Measurements from ENCODE around the gene HRNR. TPM values are rescaled to one million over a fixed set of nuclear protein-coding genes. Genes with fewer than 3 reads are reported as not detected.
A peak's percentile ranks its signal among the peaks of the same experiment; 100 is the strongest.
"Not testable (repeated sequence)": the region's sequence is repeated elsewhere in the genome, so short reads cannot be mapped to it uniquely, and the experiment has no call there.

The HRNR gene
- total RNA-seq, 2 experiments from 2014 or later, result not detected

DNA sequence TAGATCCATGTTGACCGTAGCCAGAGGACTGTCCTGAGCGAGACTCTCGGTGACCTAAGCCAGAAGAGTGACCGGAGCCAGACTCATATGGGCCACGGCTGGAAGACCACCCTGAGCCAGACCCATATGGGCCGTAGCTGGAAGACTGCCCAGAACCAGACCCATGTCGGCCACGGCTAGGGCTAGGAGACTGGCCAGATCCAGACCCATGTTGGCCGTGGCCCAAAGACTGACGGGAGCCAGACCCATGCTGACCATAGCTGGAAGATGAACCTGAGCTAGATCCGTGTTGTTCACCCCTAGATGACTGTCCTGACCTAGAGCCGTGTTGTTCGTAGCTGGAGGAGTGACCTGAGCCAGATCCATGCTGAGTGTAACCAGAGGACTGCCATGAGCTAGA lies 8.4 kb downstream of the HRNR start:
- H3K4me1 Mint-ChIP-seq; H3K27me3 Mint-ChIP-seq; DNase-seq; H3K27ac Mint-ChIP-seq; H3K36me3 Mint-ChIP-seq; ATAC-seq (ENCODE audit: low read depth); H3K4me3 Mint-ChIP-seq; POLR2A ChIA-PET: not testable (repeated sequence)
- H3K9me3 Mint-ChIP-seq, result peaks cover 16% of the 10 kb centered on the region

DNA sequence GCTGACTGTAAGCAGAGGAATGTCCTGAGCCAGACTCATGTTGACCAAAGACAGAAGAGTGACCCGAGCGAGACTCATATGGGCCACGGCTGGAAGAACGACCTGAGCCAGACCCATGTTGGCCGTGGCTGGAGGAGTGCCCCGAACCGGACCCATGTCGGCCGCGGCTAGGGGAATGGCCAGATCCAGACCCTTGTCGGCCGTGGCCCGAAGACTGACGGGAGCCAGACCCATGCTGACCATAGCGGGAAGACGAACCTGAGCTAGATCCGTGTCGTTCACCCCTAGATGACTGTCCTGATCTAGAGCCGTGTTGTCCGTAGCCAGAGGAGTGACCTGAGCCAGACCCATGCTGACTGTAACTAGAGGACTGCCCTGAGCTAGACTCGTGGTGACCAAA lies 9.1 kb downstream of the HRNR start:
- DNase-seq; H3K4me1 Mint-ChIP-seq; H3K27me3 Mint-ChIP-seq; H3K27ac Mint-ChIP-seq; POLR2A ChIA-PET; ATAC-seq (ENCODE audit: low read depth); H3K4me3 Mint-ChIP-seq; H3K36me3 Mint-ChIP-seq: not testable (repeated sequence)
- H3K9me3 Mint-ChIP-seq, result peaks cover 14% of the 10 kb centered on the region

DNA sequence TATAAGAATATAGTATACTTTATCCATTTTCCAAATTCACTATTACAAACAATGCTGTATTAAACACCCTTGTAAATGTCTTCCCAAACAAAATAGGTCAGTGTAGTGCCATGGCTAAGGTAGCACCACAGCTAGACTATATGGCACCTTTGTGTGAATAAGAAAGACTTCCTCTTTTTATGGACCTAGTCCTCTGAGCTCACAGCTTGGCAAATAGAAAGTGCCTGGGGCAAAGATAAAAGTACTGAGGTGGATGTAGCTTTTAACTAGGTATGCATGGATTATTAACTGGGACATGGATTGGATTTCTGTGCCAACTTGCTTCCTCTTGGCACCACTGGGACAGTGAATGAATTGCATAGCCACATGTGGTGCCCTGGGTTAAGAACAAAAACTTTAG lies 25.0 kb downstream of the HRNR start:
- Mint-ChIP-seq H3K27ac (no peak overlapping the region), H3K4me3 (no peak overlapping the region), H3K27me3 (peaks cover 3% of the 10 kb centered on the region), H3K4me1 (no peaks in the 10 kb centered on the region), H3K36me3 (no peaks in the 10 kb centered on the region), H3K9me3 (no peaks in the 10 kb centered on the region)
- DNase-seq, result no peak
- POLR2A ChIA-PET, result no interaction called here
- ATAC-seq (ENCODE audit: low read depth), result no peak

DNA sequence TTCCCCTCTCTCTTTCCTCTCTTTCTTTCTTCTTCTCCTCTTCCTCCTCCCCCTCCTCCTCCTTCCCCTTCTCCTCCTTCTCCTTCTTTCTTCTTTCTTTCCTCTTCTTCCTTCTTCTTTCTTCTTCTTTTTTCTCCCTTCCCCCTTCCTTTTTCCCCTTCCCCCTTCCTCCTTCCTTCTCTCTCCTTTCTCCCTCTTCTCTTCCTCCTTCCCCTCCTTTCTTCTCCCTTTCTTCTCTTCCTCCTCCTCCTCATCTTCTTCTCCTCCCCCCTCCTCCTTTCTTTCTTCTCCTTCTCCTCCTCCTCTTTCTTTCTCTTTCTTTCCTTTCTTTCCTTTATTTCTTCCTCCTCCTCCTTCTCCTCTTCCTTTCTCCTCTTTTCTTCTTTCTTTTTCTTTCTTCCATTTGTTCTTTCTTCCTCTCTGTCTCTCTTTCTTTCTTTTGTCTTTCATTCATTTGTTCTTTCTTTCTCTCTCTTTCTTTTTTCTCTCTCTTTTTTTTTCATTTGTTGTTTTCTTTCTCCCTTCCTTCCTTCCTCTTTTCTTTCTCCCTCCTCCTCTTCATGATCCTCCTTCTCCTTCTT lies 26.5 kb downstream of the HRNR start:
- H3K27ac Mint-ChIP-seq, result no peak overlapping the region
- POLR2A ChIA-PET, result no interaction called here
- H3K4me1 Mint-ChIP-seq, result peaks cover 1% of the 10 kb centered on the region
- no peak overlapping the region for H3K4me3 Mint-ChIP-seq
- DNase-seq (no peak), ATAC-seq (ENCODE audit: low read depth) (no peak)
- H3K27me3 Mint-ChIP-seq, result peaks cover 3% of the 10 kb centered on the region
- H3K9me3 Mint-ChIP-seq, result no peaks in the 10 kb centered on the region
- H3K36me3 Mint-ChIP-seq, result no peaks in the 10 kb centered on the region

DNA sequence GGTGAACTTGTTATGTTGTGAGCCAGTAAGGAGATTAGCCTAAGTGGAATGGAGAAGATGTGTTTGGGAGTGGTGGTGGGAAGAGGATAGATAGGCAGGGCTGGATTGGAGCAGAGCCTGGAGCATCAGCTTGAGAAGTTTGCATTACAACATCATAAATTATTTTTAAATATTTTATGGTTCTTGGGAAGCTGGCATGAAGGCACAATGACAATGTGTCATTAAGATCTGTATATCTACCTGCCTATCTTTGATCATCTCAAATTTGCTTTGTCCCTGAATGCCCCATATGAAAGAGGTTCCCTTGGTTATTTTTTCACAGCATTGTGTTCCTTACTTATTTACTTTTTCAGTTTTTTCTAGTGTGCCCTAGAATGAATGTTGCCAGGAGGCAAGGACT lies 32.3 kb downstream of the HRNR start:
- Mint-ChIP-seq H3K27me3 (peaks cover 3% of the 10 kb centered on the region), H3K9me3 (no peaks in the 10 kb centered on the region), H3K27ac (no peak overlapping the region), H3K4me1 (peaks cover 8% of the 10 kb centered on the region), H3K36me3 (no peaks in the 10 kb centered on the region), H3K4me3 (no peak overlapping the region)
- POLR2A ChIA-PET, result no interaction called here
- no peak for DNase-seq
- no peak for ATAC-seq (ENCODE audit: low read depth)

DNA sequence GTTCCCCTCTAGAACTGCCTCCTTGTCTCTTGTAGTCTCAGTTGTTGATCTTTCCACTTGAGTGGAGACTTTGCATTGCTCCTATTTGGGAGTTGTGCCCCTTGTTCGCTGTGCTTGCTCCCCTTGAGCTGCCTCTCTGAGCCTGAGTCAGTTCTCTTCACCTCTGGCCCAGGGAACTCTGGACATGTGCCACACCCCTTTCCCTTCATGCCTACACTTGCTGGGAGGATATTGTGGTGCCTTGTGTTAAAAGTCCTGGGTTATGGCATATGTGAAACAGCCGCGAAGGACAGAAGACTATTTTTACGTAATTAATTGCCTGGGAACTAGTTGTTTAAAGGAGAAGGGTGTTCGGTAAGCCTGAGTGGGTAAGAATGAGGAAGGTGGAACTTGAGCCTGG lies 32.7 kb downstream of the HRNR start:
- POLR2A ChIA-PET, result no interaction called here

DNA sequence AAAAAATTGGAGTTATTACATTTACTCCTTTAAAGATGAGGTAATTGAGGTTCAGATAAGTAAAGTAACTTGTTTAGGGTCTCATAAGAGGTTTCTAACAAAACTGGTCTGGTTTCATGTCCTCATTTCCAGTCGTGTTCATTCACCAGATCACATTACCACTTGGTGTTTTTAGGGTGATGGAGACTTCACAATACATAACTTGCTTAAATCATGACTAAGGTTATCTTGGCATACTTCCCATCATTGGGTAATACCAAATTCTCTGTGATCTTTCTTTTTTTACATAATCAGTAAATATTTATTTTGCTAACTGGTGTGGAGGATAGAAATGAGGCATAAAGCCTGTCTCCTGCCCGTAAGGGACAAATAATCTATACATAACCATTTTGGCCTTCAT lies 33.4 kb downstream of the HRNR start:
- DNase-seq, result no peak
- H3K4me3 Mint-ChIP-seq, result no peak overlapping the region
- peaks cover 3% of the 10 kb centered on the region for H3K27me3 Mint-ChIP-seq
- H3K27ac Mint-ChIP-seq, result no peak overlapping the region
- H3K4me1 Mint-ChIP-seq, result peaks cover 8% of the 10 kb centered on the region
- POLR2A ChIA-PET, result no interaction called here
- H3K9me3 Mint-ChIP-seq, result no peaks in the 10 kb centered on the region
- no peaks in the 10 kb centered on the region for H3K36me3 Mint-ChIP-seq
- no peak for ATAC-seq (ENCODE audit: low read depth)

More for the DNA sequence above, 32.7 kb downstream of the HRNR start:
- peaks cover 3% of the 10 kb centered on the region for H3K27me3 Mint-ChIP-seq
- no peaks in the 10 kb centered on the region for H3K36me3 Mint-ChIP-seq
- no peaks in the 10 kb centered on the region for H3K9me3 Mint-ChIP-seq
- ATAC-seq (ENCODE audit: low read depth) (no peak), DNase-seq (no peak)
- H3K4me3 Mint-ChIP-seq, result no peak overlapping the region
- H3K4me1 Mint-ChIP-seq, result peaks cover 8% of the 10 kb centered on the region
- no peak overlapping the region for H3K27ac Mint-ChIP-seq

DNA sequence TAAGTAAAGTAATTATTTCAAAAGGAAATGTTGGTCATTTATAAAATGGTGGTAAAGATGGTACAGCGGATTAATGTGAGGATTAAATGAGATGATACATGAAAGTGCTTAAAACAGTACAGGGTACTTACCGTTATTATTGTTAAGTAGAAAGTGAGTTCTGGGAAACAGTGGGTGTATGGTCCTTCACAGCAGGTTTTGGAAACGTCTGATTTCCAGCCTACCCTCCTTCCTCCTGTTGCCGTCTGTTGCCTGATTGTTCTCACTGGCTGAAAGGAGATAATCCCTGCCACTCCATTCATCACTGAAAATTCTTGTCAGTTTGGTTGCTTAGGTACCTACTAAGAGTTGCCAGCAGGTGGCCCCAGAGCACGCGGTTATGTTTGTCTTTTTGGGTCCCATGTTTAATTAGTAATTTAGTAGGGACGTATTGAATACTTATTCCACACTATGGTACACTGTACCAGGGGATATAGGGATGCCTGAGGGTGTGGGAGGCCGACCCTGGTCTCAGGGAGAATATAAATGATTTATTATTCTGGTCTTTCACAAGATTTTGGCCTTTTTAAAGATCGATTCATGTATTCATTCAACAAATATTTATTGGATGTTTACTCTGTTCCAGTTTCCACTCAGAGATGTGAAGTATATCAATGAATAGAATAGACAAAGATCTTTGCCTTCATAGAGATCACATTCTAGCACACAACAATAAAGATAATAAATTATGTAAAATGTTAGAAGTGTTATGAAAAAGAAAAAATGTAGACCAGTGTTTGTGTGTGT lies 34.1 kb downstream of the HRNR start:
- no peaks in the 10 kb centered on the region for H3K9me3 Mint-ChIP-seq
- H3K36me3 Mint-ChIP-seq, result no peaks in the 10 kb centered on the region
- peaks cover 3% of the 10 kb centered on the region for H3K27me3 Mint-ChIP-seq
- peak; percentile 47 for ATAC-seq (ENCODE audit: low read depth)
- POLR2A ChIA-PET, result interaction anchor here (2.0 kb wide), 1 partner anchor 269 kb away, joined by 22 read pairs; no protein-coding TSS in a partner anchor
- peak overlapping the region; percentile 81 for H3K4me3 Mint-ChIP-seq
- H3K4me1 Mint-ChIP-seq, result peaks cover 11% of the 10 kb centered on the region
- peak; percentile 67 for DNase-seq
- no peak overlapping the region for H3K27ac Mint-ChIP-seq

DNA sequence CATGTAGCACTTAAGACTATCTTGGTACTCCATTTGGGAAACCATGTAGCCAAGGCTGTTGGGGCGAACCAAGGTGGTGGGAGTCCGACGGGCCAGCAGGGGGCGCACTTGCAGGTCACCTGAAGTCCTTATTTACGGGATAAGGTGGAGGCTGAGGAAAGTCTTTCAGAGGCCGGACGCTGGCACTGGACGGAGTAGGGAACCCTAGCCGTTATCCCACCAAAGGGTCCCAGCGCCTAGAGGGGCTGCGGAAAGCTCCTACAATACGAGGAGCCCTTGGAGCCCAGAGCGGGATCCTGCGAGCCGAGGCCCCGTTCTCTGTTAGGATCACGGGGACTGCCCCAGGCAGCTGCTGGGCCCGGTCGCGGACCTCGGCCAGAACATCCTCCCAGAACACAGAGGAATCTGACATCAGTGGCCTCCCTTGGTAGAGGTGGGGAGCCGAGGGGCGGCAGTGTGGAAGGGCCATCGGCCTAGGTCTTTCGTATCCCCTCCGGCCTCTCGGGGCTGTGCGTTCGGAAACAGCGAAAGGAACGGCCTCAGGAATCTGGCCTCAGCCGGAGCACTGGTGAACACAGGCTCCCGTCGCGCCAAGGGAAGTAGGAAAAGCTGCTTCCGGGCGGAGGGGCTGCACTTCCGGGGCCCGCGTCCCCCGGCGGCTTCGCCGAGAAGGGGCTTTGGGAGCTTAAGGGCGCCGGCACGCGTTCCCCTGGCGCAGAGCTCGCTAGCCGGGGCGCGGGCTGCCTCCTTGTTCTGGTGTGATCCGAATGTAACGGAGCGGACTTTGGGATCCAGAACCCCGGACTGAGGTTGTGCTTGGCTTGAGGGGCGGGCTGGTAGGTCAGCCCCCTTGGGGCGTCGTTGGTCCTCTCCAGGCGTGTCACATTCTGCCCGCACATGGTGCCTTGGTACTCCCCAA lies 35.1 kb downstream of the HRNR start:
- ATAC-seq (ENCODE audit: low read depth), result peak; percentile 69
- H3K4me3 Mint-ChIP-seq, result peak overlapping the region; percentile 81
- peak; percentile 85 for DNase-seq
- POLR2A ChIA-PET, result interaction anchor here (2.0 kb wide), 1 partner anchor 270 kb away, joined by 22 read pairs; no protein-coding TSS in a partner anchor
- H3K36me3 Mint-ChIP-seq, result no peaks in the 10 kb centered on the region
- peak overlapping the region; percentile 40 for H3K27ac Mint-ChIP-seq
- H3K27me3 Mint-ChIP-seq, result peaks cover 5% of the 10 kb centered on the region
- H3K9me3 Mint-ChIP-seq, result no peaks in the 10 kb centered on the region
- H3K4me1 Mint-ChIP-seq, result peaks cover 11% of the 10 kb centered on the region

DNA sequence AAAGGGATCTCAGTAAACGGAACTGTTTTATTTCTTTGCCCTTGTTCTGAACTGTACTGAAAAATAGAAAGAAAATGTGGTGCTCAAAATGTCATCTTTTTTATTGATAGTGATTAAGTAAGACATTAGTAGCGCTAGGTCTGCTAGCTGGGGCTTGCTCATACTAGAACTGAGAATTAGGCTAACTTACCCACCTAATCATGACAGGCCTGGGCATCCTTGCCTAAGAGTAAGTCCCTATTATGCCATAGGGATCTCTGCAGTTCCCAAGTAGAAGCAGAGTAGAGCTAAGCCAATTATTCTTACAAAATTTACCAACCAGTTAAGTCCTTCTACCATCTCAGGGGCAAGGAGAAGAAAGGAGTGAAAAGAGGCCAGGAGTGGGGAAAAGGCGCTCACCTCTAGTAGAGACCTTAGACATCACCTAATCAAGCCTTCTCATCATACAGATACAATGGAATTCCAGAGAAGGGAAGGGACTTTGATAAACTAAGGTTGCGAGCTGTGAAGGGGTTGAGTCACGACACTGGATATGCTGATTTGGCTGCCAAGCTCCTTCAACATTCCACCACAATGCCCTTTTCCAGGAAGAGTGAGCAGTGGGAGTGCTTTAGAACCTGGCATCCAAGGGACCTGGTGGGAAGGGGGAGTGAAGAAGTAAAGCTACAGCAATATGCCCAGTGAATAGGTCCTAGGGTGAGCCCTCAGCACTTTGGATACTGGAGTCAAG lies 37.3 kb downstream of the HRNR start:
- Mint-ChIP-seq H3K27me3 (peaks cover 5% of the 10 kb centered on the region), H3K36me3 (no peaks in the 10 kb centered on the region), H3K9me3 (no peaks in the 10 kb centered on the region), H3K4me3 (no peak overlapping the region), H3K27ac (no peak overlapping the region), H3K4me1 (peaks cover 10% of the 10 kb centered on the region)
- POLR2A ChIA-PET, result interaction anchor here (0.9 kb wide), 1 partner anchor 134 kb away, joined by 3 read pairs; no protein-coding TSS in a partner anchor
- DNase-seq (no peak), ATAC-seq (ENCODE audit: low read depth) (no peak)

DNA sequence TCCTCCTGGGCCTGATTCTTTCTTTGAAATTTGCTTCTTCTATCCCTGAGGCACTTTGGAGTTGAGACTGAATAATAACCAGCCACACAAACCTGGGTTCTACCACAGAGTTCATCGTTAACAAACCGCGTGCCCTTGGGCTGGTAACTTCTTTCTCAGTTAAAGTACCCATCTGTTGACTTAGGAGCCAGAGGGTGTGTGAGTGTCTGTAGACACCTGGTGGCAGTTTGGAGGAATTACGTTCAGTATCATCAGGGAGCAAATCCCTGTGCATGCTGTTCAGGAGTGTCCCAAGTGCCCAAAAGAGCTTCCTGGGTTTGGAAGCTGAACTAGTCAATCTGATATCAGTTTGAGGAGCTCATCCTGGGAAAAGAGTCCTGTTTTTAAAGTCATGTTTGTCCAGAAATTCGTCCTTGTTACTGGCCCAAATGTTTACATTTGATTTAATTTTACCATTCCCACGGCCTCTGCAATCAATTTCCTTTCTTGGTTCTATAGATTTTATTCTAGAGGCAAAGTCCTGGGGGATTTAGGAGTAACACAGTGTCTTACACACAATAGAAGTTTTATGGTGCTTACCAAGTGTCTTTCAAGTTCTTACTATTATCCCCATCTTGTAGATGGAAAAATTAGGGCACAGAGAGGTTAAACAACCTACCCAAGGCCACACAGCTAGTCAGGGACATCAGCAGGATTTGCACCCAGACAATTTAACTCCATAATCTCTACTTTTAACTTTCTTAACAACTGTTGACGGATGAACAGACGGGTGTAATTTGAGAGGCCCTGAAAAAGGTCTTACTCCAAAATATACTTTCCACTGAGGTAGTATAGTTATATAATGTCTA lies 38.2 kb downstream of the HRNR start:
- DNase-seq, result no peak
- peak; percentile 46 for ATAC-seq (ENCODE audit: low read depth)
- peaks cover 9% of the 10 kb centered on the region for H3K4me1 Mint-ChIP-seq
- H3K27ac Mint-ChIP-seq, result no peak overlapping the region
- H3K36me3 Mint-ChIP-seq, result no peaks in the 10 kb centered on the region
- POLR2A ChIA-PET, result no interaction called here
- H3K9me3 Mint-ChIP-seq, result no peaks in the 10 kb centered on the region
- peaks cover 2% of the 10 kb centered on the region for H3K27me3 Mint-ChIP-seq
- H3K4me3 Mint-ChIP-seq, result no peak overlapping the region

DNA sequence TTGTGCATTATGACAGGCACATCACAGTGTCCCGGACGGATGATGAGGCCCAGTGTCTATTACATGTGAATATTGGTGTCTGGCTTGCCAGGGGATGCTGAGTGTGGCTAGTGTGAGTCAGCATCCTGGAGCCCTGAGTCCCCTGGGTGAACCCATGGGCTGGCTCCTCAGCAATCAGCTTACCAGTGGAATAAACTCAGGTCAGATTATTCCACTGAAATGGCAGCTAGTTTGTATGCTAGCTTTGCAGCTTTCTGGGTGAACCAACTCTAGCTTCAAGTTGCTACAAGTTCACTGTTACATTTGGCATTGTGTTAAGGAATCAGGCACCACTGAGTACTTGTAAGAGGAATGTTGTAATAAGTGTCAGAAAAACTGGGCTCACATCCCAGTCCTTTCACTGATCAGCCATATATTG lies 41.0 kb downstream of the HRNR start:
- no peaks in the 10 kb centered on the region for H3K9me3 Mint-ChIP-seq

More for the DNA sequence above, 41.0 kb downstream of the HRNR start:
- Mint-ChIP-seq H3K36me3 (no peaks in the 10 kb centered on the region), H3K27me3 (peaks cover 7% of the 10 kb centered on the region), H3K4me1 (peaks cover 3% of the 10 kb centered on the region), H3K27ac (no peak overlapping the region), H3K4me3 (no peak overlapping the region)
- POLR2A ChIA-PET, result interaction anchor here (1.9 kb wide), 1 partner anchor 135 kb away, joined by 5 read pairs; no protein-coding TSS in a partner anchor
- DNase-seq (no peak), ATAC-seq (ENCODE audit: low read depth) (no peak)
